SU-DHL-6 (cell line): ENCODE results near the gene PGAM2.

ENCODE experiments used
- H2AFZ ChIP-seq: fragments of 200-600 bp; sonication (generic); 2 replicates; pipeline ENCODE4 v1.6.1; 2014; ENCODE audit warnings: low read depth, mild to moderate bottlenecking, moderate library complexity, mixed read lengths, antibody characterized with exemption, low read length; ENCODE audit not compliant: severe bottlenecking
- H3F3A ChIP-seq: fragments of 200-600 bp; shearing (Covaris generic); 2 replicates; pipeline ENCODE4 v1.6.0; 2016; ENCODE audit warnings: antibody characterized with exemption, mild to moderate bottlenecking; ENCODE audit not compliant: insufficient read depth
- H3K27ac ChIP-seq: fragments of 200-600 bp; sonication (generic); 2 replicates; pipeline ENCODE4 v1.5.1; 2016; ENCODE audit warnings: low read depth, mild to moderate bottlenecking, low read length, moderate library complexity, mixed read lengths
- H3K27me3 ChIP-seq: fragments of 200-600 bp; sonication (generic), shearing (Covaris generic); 2 replicates; pipeline ENCODE4 v1.6.0; 2014; ENCODE audit warnings: mild to moderate bottlenecking, low read length
- H3K36me3 ChIP-seq: fragments of 200-600 bp; sonication (generic); 2 replicates; pipeline ENCODE4 v1.6.1; 2014; ENCODE audit warnings: mild to moderate bottlenecking, low read length, mixed read lengths
- H3K4me2 ChIP-seq: fragments of 300-600, 200-600 bp; shearing (Covaris generic), sonication (generic); 2 replicates; pipeline ENCODE4 v1.6.0; 2014; ENCODE audit warnings: low read length, low read depth, mild to moderate bottlenecking; ENCODE audit not compliant: poor library complexity, severe bottlenecking
- H3K4me3 ChIP-seq: fragments of 200-600 bp; sonication (generic); 2 replicates; pipeline ENCODE4 v1.5.1; 2014; ENCODE audit warnings: antibody characterized with exemption, low read length, mild to moderate bottlenecking, mixed read lengths; ENCODE audit not compliant: insufficient read depth, poor library complexity, severe bottlenecking
- H3K79me2 ChIP-seq: fragments of 200-600 bp; sonication (generic); 2 replicates; pipeline ENCODE4 v1.6.1; 2014; ENCODE audit warnings: mild to moderate bottlenecking, low read length, moderate library complexity; ENCODE audit not compliant: insufficient read depth
- H3K9ac ChIP-seq: fragments of 200-600 bp; sonication (generic); 2 replicates; pipeline ENCODE4 v1.7.0; 2014; ENCODE audit warnings: mild to moderate bottlenecking, low read length
- H3K9me2 ChIP-seq: fragments of 200-600 bp; sonication (generic); replicated peaks from 2 replicates; pipeline ENCODE4 v1.6.1; 2014; ENCODE audit warnings: low read length; ENCODE audit not compliant: insufficient read depth
- H3K9me3 ChIP-seq: fragments of 200-600 bp; sonication (generic); 2 replicates; pipeline ENCODE4 v1.6.1; 2014; ENCODE audit warnings: low read length, mixed read lengths; ENCODE audit not compliant: insufficient read depth
- H4K20me1 ChIP-seq: fragments of 200-600 bp; sonication (generic); 2 replicates; pipeline ENCODE4 v1.6.1; 2014; ENCODE audit warnings: low read depth, mild to moderate bottlenecking, antibody characterized with exemption, low read length, moderate library complexity, mixed read lengths
- EZH2phosphoT487 ChIP-seq: fragments of 200-600 bp; sonication (generic), shearing (Covaris generic); conservative IDR thresholded peaks from 2 replicates; pipeline ENCODE4 v1.6.1; 2018; ENCODE audit warnings: mild to moderate bottlenecking, antibody characterized with exemption, low read length, moderate library complexity, mixed read lengths
- TF ChIP-seq, protein P1 (sequence below): fragments of 200-600 bp; sonication (generic); IDR thresholded peaks from one replicate; pipeline ENCODE4 v1.5.1; 2017; ENCODE audit warnings: antibody characterized with exemption, mild to moderate bottlenecking, low read length, moderate library complexity; ENCODE audit not compliant: insufficient read depth, poor library complexity, severe bottlenecking

PGAM2 gene

DNA sequence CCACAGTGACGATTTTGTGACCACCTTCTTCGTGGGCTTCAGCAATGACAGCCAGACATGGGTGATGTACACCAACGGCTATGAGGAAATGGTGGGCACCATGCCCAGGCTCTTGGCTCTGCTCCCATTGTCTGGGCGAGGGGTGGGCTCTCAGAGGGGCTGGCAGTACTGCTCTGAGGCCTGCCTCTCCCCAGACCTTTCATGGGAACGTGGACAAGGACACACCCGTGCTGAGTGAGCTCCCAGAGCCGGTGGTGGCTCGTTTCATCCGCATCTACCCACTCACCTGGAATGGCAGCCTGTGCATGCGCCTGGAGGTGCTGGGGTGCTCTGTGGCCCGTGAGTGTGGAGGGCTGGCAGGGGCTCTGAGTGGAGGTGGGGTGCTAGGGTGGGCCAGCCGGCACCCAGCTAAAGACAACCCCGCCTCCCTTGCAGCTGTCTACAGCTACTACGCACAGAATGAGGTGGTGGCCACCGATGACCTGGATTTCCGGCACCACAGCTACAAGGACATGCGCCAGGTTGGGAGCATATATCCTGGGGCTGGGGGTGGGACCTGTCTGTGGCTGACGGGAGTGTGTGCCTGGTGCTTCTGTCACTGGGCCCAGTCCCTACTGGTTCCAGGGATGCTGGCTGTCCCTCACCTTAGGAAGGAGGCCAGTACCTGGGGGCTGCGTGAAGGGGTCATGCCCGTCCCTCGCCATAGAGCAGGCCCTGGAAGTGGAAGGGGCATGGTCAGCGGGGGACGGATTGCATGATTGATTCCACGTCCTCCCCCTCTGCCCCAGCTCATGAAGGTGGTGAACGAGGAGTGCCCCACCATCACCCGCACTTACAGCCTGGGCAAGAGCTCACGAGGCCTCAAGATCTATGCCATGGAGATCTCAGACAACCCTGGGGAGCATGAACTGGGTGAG lies 45.6 kb upstream of the PGAM2 start:
- no peaks in the 10 kb centered on the region for H3F3A ChIP-seq
- TF ChIP-seq, protein P1, sequence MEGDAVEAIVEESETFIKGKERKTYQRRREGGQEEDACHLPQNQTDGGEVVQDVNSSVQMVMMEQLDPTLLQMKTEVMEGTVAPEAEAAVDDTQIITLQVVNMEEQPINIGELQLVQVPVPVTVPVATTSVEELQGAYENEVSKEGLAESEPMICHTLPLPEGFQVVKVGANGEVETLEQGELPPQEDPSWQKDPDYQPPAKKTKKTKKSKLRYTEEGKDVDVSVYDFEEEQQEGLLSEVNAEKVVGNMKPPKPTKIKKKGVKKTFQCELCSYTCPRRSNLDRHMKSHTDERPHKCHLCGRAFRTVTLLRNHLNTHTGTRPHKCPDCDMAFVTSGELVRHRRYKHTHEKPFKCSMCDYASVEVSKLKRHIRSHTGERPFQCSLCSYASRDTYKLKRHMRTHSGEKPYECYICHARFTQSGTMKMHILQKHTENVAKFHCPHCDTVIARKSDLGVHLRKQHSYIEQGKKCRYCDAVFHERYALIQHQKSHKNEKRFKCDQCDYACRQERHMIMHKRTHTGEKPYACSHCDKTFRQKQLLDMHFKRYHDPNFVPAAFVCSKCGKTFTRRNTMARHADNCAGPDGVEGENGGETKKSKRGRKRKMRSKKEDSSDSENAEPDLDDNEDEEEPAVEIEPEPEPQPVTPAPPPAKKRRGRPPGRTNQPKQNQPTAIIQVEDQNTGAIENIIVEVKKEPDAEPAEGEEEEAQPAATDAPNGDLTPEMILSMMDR = no peak
- TF ChIP-seq EZH2phosphoT487 = no peak
- no peak overlapping the region for H3K27ac ChIP-seq
- H4K20me1 ChIP-seq = no peaks in the 10 kb centered on the region
- no peak overlapping the region for H3K4me3 ChIP-seq
- no peaks in the 10 kb centered on the region for H3K9me2 ChIP-seq
- H3K27me3 ChIP-seq = no peaks in the 10 kb centered on the region
- H3K79me2 ChIP-seq = no peaks in the 10 kb centered on the region
- no peak overlapping the region for H3K4me2 ChIP-seq
- no peaks in the 10 kb centered on the region for H3K36me3 ChIP-seq
- H2AFZ ChIP-seq = no peak overlapping the region
- H3K9ac ChIP-seq = no peak overlapping the region
- H3K9me3 ChIP-seq = no peaks in the 10 kb centered on the region

DNA sequence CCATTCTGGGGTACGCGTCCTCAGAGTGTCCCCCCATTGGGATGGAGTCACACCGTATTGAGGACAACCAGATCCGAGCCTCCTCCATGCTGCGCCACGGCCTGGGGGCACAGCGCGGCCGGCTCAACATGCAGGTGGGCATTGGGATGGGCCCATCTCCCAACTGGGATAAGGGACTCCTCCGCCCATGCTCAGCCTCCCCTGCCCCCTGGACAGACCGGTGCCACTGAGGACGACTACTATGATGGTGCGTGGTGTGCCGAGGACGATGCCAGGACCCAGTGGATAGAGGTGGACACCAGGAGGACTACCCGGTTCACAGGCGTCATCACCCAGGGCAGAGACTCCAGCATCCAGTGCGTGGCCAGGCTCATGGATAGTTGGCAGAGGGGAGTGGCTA lies 44.6 kb upstream of the PGAM2 start:
- Histone ChIP-seq H3K9me2 (no peaks in the 10 kb centered on the region), H3K27ac (no peak overlapping the region), H3K36me3 (no peaks in the 10 kb centered on the region), H3K4me3 (no peak overlapping the region), H4K20me1 (no peaks in the 10 kb centered on the region), H3K9me3 (no peaks in the 10 kb centered on the region), H3K9ac (no peak overlapping the region), H3F3A (no peaks in the 10 kb centered on the region), H3K4me2 (no peak overlapping the region), H3K27me3 (no peaks in the 10 kb centered on the region), H2AFZ (no peak overlapping the region), H3K79me2 (no peaks in the 10 kb centered on the region)
- TF ChIP-seq, protein P1 = no peak
- TF ChIP-seq EZH2phosphoT487 = no peak

DNA sequence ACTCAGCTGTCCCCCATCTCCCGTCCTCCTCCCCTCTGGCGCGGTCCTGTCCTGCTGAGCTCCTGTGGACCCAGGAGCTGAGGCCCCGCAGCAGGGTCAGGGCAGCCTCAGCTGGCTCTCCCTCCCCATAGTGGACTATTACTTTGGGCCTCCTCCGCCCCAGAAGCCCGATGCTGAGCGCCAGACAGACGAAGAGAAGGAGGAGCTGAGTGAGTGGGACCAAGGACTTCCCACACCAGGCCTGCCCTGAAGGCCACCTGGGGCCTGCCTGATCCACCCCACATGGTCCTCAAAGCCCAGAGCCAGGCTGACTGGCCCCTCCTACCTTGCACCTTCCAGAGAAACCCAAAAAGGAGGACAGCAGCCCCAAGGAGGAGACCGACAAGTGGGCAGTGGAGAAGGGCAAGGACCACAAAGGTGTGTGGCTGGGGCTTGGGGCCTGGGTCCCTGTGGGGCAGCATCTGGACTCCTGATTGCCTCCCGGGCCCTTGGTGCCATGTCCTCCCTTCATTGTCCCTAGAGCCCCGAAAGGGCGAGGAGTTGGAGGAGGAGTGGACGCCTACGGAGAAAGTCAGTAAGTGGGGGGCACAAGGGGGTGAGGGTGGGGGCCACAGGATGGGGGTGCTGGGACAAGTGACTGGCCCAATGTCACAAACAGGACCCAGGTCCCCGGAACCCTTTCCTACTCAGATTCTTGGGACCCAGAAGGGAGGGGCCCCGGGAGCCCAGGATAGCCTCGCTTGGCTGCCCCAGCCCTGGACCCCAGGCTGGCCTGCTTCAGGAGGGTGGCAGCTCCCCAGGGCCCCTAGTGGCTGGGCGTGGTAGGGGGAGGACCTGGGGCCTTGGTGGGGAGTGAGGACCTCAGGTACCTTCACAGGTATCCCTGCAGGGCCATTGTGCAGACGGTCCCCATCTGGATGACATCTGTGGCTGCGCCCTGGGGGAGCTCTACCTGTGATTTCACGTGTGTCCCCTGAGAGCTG lies 43.7 kb upstream of the PGAM2 start:
- H3K27me3 ChIP-seq = no peaks in the 10 kb centered on the region

More for the DNA sequence above, 43.7 kb upstream of the PGAM2 start:
- H3K79me2 ChIP-seq = no peaks in the 10 kb centered on the region
- no peaks in the 10 kb centered on the region for H4K20me1 ChIP-seq
- H2AFZ ChIP-seq = no peak overlapping the region
- H3K9me3 ChIP-seq = no peaks in the 10 kb centered on the region
- no peaks in the 10 kb centered on the region for H3F3A ChIP-seq
- H3K9me2 ChIP-seq = no peaks in the 10 kb centered on the region
- TF ChIP-seq EZH2phosphoT487 = no peak
- TF ChIP-seq, protein P1 = no peak
- H3K4me3 ChIP-seq = no peak overlapping the region
- H3K4me2 ChIP-seq = no peak overlapping the region
- no peaks in the 10 kb centered on the region for H3K36me3 ChIP-seq
- H3K27ac ChIP-seq = no peak overlapping the region
- no peak overlapping the region for H3K9ac ChIP-seq
